ENCODE measurements around the gene ZNF668.
"Not testable (repeated sequence)": the region's sequence is repeated elsewhere in the genome, so short reads cannot be mapped to it uniquely, and the experiment has no call there.

Gene ZNF668

GRCh38 chr16:31100876-31101641 is 27.0 kb upstream of the ZNF668 start:
- not testable (repeated sequence) for DNase-seq (ENCODE audit: low read depth, low spot score)

GRCh38 chr16:31099860-31100638 is 26.0 kb upstream of the ZNF668 start:
- no peak for DNase-seq (ENCODE audit: low read depth, low spot score)

- DNase-seq (ENCODE audit: low read depth, low spot score): peak; percentile 99
Observed at GRCh38 chr16:31094424-31095120, 20.5 kb upstream of the ZNF668 start, which contains the start of gene VKORC1. Gene VKORC1, minus strand, starts transcription at chr16:31094797. Its CDS starts 68 bp downstream, at chr16:31094729.

- peak; percentile 49 for DNase-seq (ENCODE audit: low read depth, low spot score)
Observed at GRCh38 chr16:31094088-31094423, 20.0 kb upstream of the ZNF668 start.

GRCh38 chr16:31093132-31093703 is 19.2 kb upstream of the ZNF668 start:
- DNase-seq (ENCODE audit: low read depth, low spot score): peak; percentile 57

GRCh38 chr16:31092330-31092729 is 18.3 kb upstream of the ZNF668 start:
- DNase-seq (ENCODE audit: low read depth, low spot score): no peak

GRCh38 chr16:31090540-31090939 is 16.5 kb upstream of the ZNF668 start:
- peak; percentile 43 for DNase-seq (ENCODE audit: low read depth, low spot score)

GRCh38 chr16:31089199-31089598 is 15.2 kb upstream of the ZNF668 start:
- DNase-seq (ENCODE audit: low read depth, low spot score): no peak

- DNase-seq (ENCODE audit: low read depth, low spot score): no peak
Observed at GRCh38 chr16:31088459-31089183, 14.6 kb upstream of the ZNF668 start, which contains the start of gene PRSS53. Gene PRSS53, minus strand, starts transcription at chr16:31088943. Its CDS starts 134 bp downstream, at chr16:31088809.

GRCh38 chr16:31087971-31088370 is 13.9 kb upstream of the ZNF668 start:
- no peak for DNase-seq (ENCODE audit: low read depth, low spot score)

GRCh38 chr16:31087481-31087880 is 13.4 kb upstream of the ZNF668 start:
- DNase-seq (ENCODE audit: low read depth, low spot score): no peak

- DNase-seq (ENCODE audit: low read depth, low spot score): no peak
Observed at GRCh38 chr16:31086629-31086906, 12.5 kb upstream of the ZNF668 start.

- DNase-seq (ENCODE audit: low read depth, low spot score): no peak
Observed at GRCh38 chr16:31085873-31086628, 12.0 kb upstream of the ZNF668 start.

GRCh38 chr16:31085411-31085810 is 11.4 kb upstream of the ZNF668 start:
- DNase-seq (ENCODE audit: low read depth, low spot score): peak; percentile 29

- DNase-seq (ENCODE audit: low read depth, low spot score): no peak
Observed at GRCh38 chr16:31084584-31085302, 10.7 kb upstream of the ZNF668 start.

GRCh38 chr16:31083981-31084380 is 9.9 kb upstream of the ZNF668 start:
- DNase-seq (ENCODE audit: low read depth, low spot score): no peak

GRCh38 chr16:31083556-31083955 is 9.5 kb upstream of the ZNF668 start:
- DNase-seq (ENCODE audit: low read depth, low spot score): no peak

GRCh38 chr16:31083081-31083480 is 9.0 kb upstream of the ZNF668 start:
- DNase-seq (ENCODE audit: low read depth, low spot score): no peak

- no peak for DNase-seq (ENCODE audit: low read depth, low spot score)
Observed at GRCh38 chr16:31082368-31083045, 8.5 kb upstream of the ZNF668 start.
